Gastroesophageal sphincter (tissue), 4 donors: ENCODE data around the gene LDB2. TPM values are rescaled to one million over a fixed set of nuclear protein-coding genes. Genes with fewer than 3 reads are reported as not detected.

Source experiments
- ATAC-seq: fragments of 150-250 bp; one replicate; pipeline ENCODE4 v1.9.1; 2016; ENCODE audit warnings: mild to moderate bottlenecking, moderate library complexity
- H3K27ac ChIP-seq, 4 donors: fragments of 200-600 bp; sonication (generic) in 3 of 4; 1 replicate in 3 of 4; 2 replicates in 1 of 4; pipeline ENCODE4 v1.5.1; 2016 to 2019
- H3K27me3 ChIP-seq: fragments of 200-600 bp; sonication (generic); one replicate; pipeline ENCODE4 v1.5.1; 2019
- H3K36me3 ChIP-seq, 2 donors: fragments of 200-600 bp; sonication (generic); one replicate each; pipeline ENCODE4 v1.5.1; 2019; ENCODE audit warnings: control low read depth in 1 of 2
- H3K4me1 ChIP-seq, 3 donors: fragments of 200-600 bp; sonication (generic); 1 replicate in 2 of 3; 2 replicates in 1 of 3; pipeline ENCODE4 v1.5.1; 2016 to 2019; ENCODE audit warnings: control low read depth in 2 of 3
- H3K4me3 ChIP-seq, 2 donors: fragments of 200-600 bp; sonication (generic); one replicate each; pipeline ENCODE4 v1.5.1; 2019; ENCODE audit warnings: mild to moderate bottlenecking in 1 of 2, moderate library complexity in 1 of 2
- H3K9me3 ChIP-seq, 3 donors: fragments of 200-600 bp; sonication (generic); one replicate each; pipeline ENCODE4 v1.5.1; 2017 to 2019; ENCODE audit warnings: control low read depth in 2 of 3
- EP300 ChIP-seq: sonication (generic); formaldehyde crosslinking; IDR thresholded peaks from one replicate; pipeline ENCODE4 v1.6.1; 2017; ENCODE audit warnings: antibody characterized with exemption, mild to moderate bottlenecking
- POLR2A ChIP-seq, 2 donors: fragments of 450-650 bp; IDR thresholded peaks; one replicate each; pipeline ENCODE4 v1.6.1; 2017; ENCODE audit warnings: antibody characterized with exemption in 2 of 2, mild to moderate bottlenecking in 2 of 2, moderate library complexity in 1 of 2
- POLR2AphosphoS5 ChIP-seq: sonication (generic); formaldehyde crosslinking; IDR thresholded peaks from one replicate; pipeline ENCODE4 v1.6.1; 2017; ENCODE audit warnings: antibody characterized with exemption
- WGBS, 2 donors: methylation state at CpG; one replicate each; pipeline ENCODE4 v1.1.5; 2018; ENCODE audit warnings: low coverage in 1 of 2; 5-methylcytosine and 5-hydroxymethylcytosine counted together
- total RNA-seq, 4 donors: library from RNA; depleted of rRNA; stranded (reverse); fragments of >200 nt; gene quantifications; one replicate each; pipeline ENCODE4 v1.1.0, GENCODE V29; 2016
- TF ChIP-seq, protein P1 (sequence below), 4 experiments: fragments of 200-600 bp in 2 of 4; fragments of 450-650 bp in 2 of 4; sonication (generic) in 1 of 4; IDR thresholded peaks; one replicate each; pipeline ENCODE4 v1.5.1; 2017 to 2019; ENCODE audit warnings: antibody characterized with exemption in 4 of 4, mild to moderate bottlenecking in 2 of 4, moderate library complexity in 2 of 4

Gene LDB2
- total RNA-seq, 4 donors from 2014 or later, result 23.6 to 29.6 (median 28.3) TPM

DNA sequence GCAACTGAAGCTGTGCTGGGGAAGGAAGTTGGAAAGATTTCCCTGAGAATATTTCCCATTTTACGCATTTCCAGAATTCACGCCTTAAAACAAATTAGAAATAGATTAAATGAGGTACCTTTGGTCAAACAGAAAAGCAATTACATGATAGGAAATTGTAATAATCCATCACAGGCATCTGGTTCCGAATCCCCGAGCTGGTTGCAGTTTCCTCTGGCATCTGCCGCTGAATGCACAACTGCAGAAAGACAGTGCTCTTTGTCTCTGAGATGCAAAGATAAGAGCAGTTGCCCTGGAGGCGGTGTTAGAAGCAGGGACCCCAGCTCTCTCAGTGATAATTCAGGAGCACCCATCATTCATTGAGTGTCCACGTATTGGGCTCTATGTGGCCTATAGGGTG, 224.4 kb downstream of the LDB2 start:
- no peak for ATAC-seq
- H3K9me3 ChIP-seq, result no peaks in the 10 kb centered on the region
- no peaks in the 10 kb centered on the region for H3K27me3 ChIP-seq
- TF ChIP-seq POLR2A (IDR thresholded peaks at IDR 0.05) (no peak), POLR2AphosphoS5 (no peak), EP300 (no peak)
- TF ChIP-seq, protein P1, sequence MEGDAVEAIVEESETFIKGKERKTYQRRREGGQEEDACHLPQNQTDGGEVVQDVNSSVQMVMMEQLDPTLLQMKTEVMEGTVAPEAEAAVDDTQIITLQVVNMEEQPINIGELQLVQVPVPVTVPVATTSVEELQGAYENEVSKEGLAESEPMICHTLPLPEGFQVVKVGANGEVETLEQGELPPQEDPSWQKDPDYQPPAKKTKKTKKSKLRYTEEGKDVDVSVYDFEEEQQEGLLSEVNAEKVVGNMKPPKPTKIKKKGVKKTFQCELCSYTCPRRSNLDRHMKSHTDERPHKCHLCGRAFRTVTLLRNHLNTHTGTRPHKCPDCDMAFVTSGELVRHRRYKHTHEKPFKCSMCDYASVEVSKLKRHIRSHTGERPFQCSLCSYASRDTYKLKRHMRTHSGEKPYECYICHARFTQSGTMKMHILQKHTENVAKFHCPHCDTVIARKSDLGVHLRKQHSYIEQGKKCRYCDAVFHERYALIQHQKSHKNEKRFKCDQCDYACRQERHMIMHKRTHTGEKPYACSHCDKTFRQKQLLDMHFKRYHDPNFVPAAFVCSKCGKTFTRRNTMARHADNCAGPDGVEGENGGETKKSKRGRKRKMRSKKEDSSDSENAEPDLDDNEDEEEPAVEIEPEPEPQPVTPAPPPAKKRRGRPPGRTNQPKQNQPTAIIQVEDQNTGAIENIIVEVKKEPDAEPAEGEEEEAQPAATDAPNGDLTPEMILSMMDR (IDR thresholded peaks at IDR 0.05), result no peak
- H3K4me3 ChIP-seq, result no peak overlapping the region
- WGBS, 2 donors, result 88 to 93% methylated on average over 5 to 7 of the region's 7 CpGs
- no peak overlapping the region for H3K27ac ChIP-seq
- H3K36me3 ChIP-seq, result no peaks in the 10 kb centered on the region
- peaks cover 0 to 35% (median 2%) of the 10 kb centered on the region in 3 donors for H3K4me1 ChIP-seq

DNA sequence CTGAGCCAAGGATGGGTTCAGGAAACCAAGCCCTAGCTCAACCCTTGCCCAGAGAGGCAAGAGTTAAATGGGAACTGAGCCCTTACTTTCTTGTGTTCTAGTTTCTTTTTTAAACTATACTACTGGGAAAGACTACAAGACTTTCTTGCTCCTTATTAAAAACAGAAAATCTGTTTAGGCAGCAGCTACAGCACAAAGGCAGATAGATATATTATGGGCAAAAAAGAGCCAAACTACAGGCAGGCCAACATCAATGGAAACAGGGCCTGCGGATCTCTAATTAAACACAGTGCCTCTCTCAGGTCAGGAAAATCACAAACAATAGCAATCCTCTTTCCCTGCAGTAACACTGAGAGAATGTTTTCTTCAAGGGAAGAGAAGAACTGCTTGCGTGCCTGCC, 226.0 kb downstream of the LDB2 start:
- H3K36me3 ChIP-seq, result no peaks in the 10 kb centered on the region
- H3K27ac ChIP-seq, result peak overlapping the region in 1 of 4 donors; percentile 7
- no peaks in the 10 kb centered on the region for H3K27me3 ChIP-seq
- WGBS, 2 donors, result 29 to 32% methylated on average over 2 of the region's 2 CpGs
- TF ChIP-seq EP300 (no peak), POLR2AphosphoS5 (no peak), POLR2A (IDR thresholded peaks at IDR 0.05) (no peak)
- TF ChIP-seq, protein P1 (IDR thresholded peaks at IDR 0.05), result no peak
- H3K9me3 ChIP-seq, result no peaks in the 10 kb centered on the region
- no peak overlapping the region for H3K4me3 ChIP-seq
- no peak for ATAC-seq
- peaks cover 0 to 41% (median 2%) of the 10 kb centered on the region in 3 donors for H3K4me1 ChIP-seq

DNA sequence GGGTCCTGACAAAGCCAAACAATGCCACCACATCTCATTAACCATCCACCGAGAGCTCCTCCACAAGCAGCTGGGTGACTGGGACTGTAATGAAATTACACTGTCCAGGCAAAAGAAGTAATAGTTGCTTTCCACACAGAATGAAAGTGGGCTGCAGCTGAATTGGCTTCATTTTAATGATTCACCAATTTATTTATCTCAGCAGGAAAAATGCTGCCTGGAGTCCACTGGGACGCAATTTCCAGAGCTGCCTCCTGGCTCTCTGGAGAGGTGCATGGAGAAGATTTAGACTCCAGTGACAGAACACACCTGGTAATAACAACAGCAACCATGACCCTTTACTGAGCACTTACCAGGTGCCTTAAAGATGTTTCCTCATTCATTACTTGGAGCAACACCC, 226.7 kb downstream of the LDB2 start:
- Histone ChIP-seq H3K36me3 (no peaks in the 10 kb centered on the region), H3K27ac (no peak overlapping the region), H3K9me3 (no peaks in the 10 kb centered on the region), H3K4me3 (no peak overlapping the region), H3K4me1 (peaks cover 0 to 41% (median 2%) of the 10 kb centered on the region in 3 donors), H3K27me3 (no peaks in the 10 kb centered on the region)
- no peak for TF ChIP-seq EP300
- no peak for TF ChIP-seq POLR2A (IDR thresholded peaks at IDR 0.05)
- TF ChIP-seq POLR2AphosphoS5, result no peak
- TF ChIP-seq, protein P1 (IDR thresholded peaks at IDR 0.05), result no peak
- no peak for ATAC-seq
- WGBS, 2 donors, result 67 to 86% methylated on average over 1 of the region's 2 CpGs

DNA sequence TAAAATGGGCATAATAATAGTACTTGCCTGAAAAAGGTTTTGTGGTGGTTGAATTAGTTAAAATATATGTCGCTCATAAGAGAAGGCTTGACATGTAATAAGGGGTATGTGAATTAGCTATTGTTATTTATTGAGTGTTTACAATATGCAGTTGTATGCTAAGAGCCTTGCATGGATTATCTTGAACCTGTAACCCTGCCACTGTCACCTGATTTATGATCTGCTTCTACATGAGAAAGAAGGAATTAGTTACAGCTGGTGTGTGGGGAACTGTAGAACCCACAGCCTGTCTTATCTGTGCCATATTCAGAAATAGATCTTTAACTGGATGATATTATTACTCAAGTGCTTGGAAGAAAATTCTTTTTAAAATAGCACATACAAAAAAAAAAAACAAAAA, 227.7 kb downstream of the LDB2 start:
- no peak overlapping the region for H3K4me3 ChIP-seq
- peaks cover 0 to 41% (median 2%) of the 10 kb centered on the region in 3 donors for H3K4me1 ChIP-seq
- 100% methylated on average over 1 of the region's 1 CpG for WGBS, 2 donors
- no peak for TF ChIP-seq EP300
- TF ChIP-seq, protein P1 (IDR thresholded peaks at IDR 0.05), result no peak
- TF ChIP-seq POLR2A (IDR thresholded peaks at IDR 0.05), result no peak
- no peak for TF ChIP-seq POLR2AphosphoS5
- no peaks in the 10 kb centered on the region for H3K36me3 ChIP-seq
- no peak for ATAC-seq
- H3K9me3 ChIP-seq, result no peaks in the 10 kb centered on the region
- H3K27ac ChIP-seq, result no peak overlapping the region
- no peaks in the 10 kb centered on the region for H3K27me3 ChIP-seq

DNA sequence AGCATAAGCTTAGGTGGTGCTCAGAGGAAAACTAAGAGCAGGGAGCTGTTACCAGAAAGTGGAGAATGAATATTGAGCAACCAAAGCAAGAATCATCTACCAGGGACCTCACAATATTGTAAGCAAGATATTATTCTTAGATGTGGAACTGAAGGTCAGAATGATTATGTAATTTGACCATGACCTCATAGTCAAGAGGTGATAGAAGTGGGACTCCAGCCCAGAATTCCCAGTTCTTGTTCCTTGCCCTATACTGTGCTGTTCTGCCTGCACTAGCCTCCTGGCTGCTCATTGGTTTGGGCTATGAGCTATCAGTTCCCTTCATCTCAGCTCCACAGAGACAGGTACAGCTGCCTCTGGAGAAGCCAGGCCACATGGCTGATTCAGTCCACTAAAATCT, 229.4 kb downstream of the LDB2 start:
- TF ChIP-seq POLR2AphosphoS5 (peak; percentile 66), POLR2A (IDR thresholded peaks at IDR 0.05) (no peak)
- peak; percentile 86 for ATAC-seq
- Histone ChIP-seq H3K27ac (no peak overlapping the region), H3K4me3 (no peak overlapping the region), H3K27me3 (no peaks in the 10 kb centered on the region), H3K4me1 (peaks cover 0 to 41% (median 2%) of the 10 kb centered on the region in 3 donors), H3K9me3 (no peaks in the 10 kb centered on the region), H3K36me3 (no peaks in the 10 kb centered on the region)
